ENCODE measurements around the gene ZNF546. TPM values are rescaled to one million over a fixed set of nuclear protein-coding genes. Genes with fewer than 3 reads are reported as not detected.

Gene ZNF546
- total RNA-seq, 4 donors from 2014 or later = 0.30 to 4.8 (median 1.4) TPM

- H3K4me3 ChIP-seq (ENCODE audit: low read depth, poor library complexity, severe bottlenecking) = peak overlapping the region; percentile 83
- 6 to 9% methylated on average over 7 of the region's 7 CpGs for WGBS, 2 donors
- no peak for DNase-seq (ENCODE audit: low spot score in 2 of 2)
- intact Hi-C loops (cut with DNase I; ENCODE audit: low total_unique reads) = no loop called here
- TF ChIP-seq, protein P1, sequence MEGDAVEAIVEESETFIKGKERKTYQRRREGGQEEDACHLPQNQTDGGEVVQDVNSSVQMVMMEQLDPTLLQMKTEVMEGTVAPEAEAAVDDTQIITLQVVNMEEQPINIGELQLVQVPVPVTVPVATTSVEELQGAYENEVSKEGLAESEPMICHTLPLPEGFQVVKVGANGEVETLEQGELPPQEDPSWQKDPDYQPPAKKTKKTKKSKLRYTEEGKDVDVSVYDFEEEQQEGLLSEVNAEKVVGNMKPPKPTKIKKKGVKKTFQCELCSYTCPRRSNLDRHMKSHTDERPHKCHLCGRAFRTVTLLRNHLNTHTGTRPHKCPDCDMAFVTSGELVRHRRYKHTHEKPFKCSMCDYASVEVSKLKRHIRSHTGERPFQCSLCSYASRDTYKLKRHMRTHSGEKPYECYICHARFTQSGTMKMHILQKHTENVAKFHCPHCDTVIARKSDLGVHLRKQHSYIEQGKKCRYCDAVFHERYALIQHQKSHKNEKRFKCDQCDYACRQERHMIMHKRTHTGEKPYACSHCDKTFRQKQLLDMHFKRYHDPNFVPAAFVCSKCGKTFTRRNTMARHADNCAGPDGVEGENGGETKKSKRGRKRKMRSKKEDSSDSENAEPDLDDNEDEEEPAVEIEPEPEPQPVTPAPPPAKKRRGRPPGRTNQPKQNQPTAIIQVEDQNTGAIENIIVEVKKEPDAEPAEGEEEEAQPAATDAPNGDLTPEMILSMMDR (IDR thresholded peaks at IDR 0.05) = no peak
- no peak for TF ChIP-seq POLR2A (IDR thresholded peaks at IDR 0.05)
Measured at GRCh38 chr19:40056505-40056904, 59.6 kb downstream of the ZNF546 start.

- intact Hi-C loops (cut with DNase I; ENCODE audit: low total_unique reads) = no loop called here
- TF ChIP-seq, protein P1 (IDR thresholded peaks at IDR 0.05) = no peak
- no peak for TF ChIP-seq POLR2A (IDR thresholded peaks at IDR 0.05)
- WGBS, 2 donors = 79 to 91% methylated on average over 1 of the region's 1 CpG
- DNase-seq (ENCODE audit: low spot score in 2 of 2) = no peak
- no peak overlapping the region for H3K4me3 ChIP-seq (ENCODE audit: low read depth, poor library complexity, severe bottlenecking)
Measured at GRCh38 chr19:40057166-40057565, 60.3 kb downstream of the ZNF546 start.

- no peak overlapping the region for H3K4me3 ChIP-seq (ENCODE audit: low read depth, poor library complexity, severe bottlenecking)
- DNase-seq (ENCODE audit: low spot score in 2 of 2) = no peak
- no peak for TF ChIP-seq POLR2A (IDR thresholded peaks at IDR 0.05)
- TF ChIP-seq, protein P1 (IDR thresholded peaks at IDR 0.05) = no peak
- intact Hi-C loops (cut with DNase I; ENCODE audit: low total_unique reads) = no loop called here
- WGBS, 2 donors = 84 to 90% methylated on average over 1 of the region's 1 CpG
Measured at GRCh38 chr19:40059624-40060023, 62.8 kb downstream of the ZNF546 start.

DNA sequence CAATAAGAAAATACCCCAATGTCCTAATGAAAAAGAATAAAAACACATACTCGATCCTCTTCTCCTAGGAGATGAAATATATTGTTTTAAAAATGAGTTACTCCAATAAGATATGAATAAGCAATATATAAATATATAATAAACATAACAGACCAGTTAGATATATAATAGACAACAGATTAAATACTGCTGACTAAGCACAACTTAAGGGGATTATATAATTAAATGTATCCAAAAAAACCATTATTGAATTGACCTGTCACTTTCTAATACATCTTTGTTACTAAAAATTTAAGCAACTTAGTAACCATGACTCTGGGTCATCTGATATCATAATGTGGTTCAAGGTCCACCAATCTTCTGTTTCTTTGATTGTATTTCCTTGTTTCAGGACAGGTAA lies 73.2 kb downstream of the ZNF546 start:
- 98 to 100% methylated on average over 1 of the region's 1 CpG for WGBS, 2 donors
- intact Hi-C loops (cut with DNase I; ENCODE audit: low total_unique reads) = no loop called here
- DNase-seq (ENCODE audit: low spot score in 2 of 2) = no peak
- H3K4me3 ChIP-seq (ENCODE audit: low read depth, poor library complexity, severe bottlenecking) = no peak overlapping the region
- TF ChIP-seq POLR2A (IDR thresholded peaks at IDR 0.05) = no peak
- TF ChIP-seq, protein P1 (IDR thresholded peaks at IDR 0.05) = no peak

Other genes with a start within 250 kb of the ZNF546 start
- gene LEUTX, start 218.2 kb upstream of the ZNF546 start, total RNA-seq = not detected
- 10 to 100 TPM; 14.8 to 29.0 (median 19.7) TPM for gene DYRK1B, start 162.9 kb upstream of the ZNF546 start, total RNA-seq
- gene FBL, start 150.7 kb upstream of the ZNF546 start, total RNA-seq = 100 to 1,000 TPM; 167 to 224 (median 174) TPM
- 100 to 1,000 TPM; 155 to 286 (median 194) TPM for gene FCGBP, start 62.4 kb upstream of the ZNF546 start, total RNA-seq
- 10 to 100 TPM; 78.0 to 92.5 (median 87.7) TPM for gene PSMC4, start 25.9 kb upstream of the ZNF546 start, total RNA-seq
- 1 to 10 TPM; 1.8 to 6.8 (median 4.1) TPM for gene ZNF780B, start 59.2 kb downstream of the ZNF546 start, total RNA-seq
- gene ZNF780A, start 93.9 kb downstream of the ZNF546 start, total RNA-seq = 10 to 100 TPM in 2 of 4 donors, 1 to 10 TPM in 2; 5.7 to 14.7 (median 8.7) TPM
- gene MAP3K10, start 194.4 kb downstream of the ZNF546 start, total RNA-seq = 10 to 100 TPM; 10.2 to 24.8 (median 11.6) TPM
- gene TTC9B, start 221.3 kb downstream of the ZNF546 start, total RNA-seq = not detected
- gene CCNP, start 229.6 kb downstream of the ZNF546 start, total RNA-seq = under 1 TPM in 1 of 4 donors, not detected in 3; 0.29 TPM